Transverse colon (tissue), 4 donors: ENCODE measurements around the gene UTF1.

Source experiments
- POLR2A ChIP-seq: fragments of 450-650 bp; IDR thresholded peaks from one replicate; pipeline ENCODE4 v1.6.1; 2016; ENCODE audit warnings: antibody characterized with exemption, mild to moderate bottlenecking, moderate library complexity
- POLR2AphosphoS5 ChIP-seq, 3 donors: sonication (generic); formaldehyde crosslinking; IDR thresholded peaks; one replicate each; pipeline ENCODE4 v1.6.1; 2016; ENCODE audit warnings: antibody characterized with exemption in 3 of 3
- TF ChIP-seq, protein P1 (sequence below), 5 experiments: fragments of 200-600 bp in 3 of 5; fragments of 450-650 bp in 2 of 5; sonication (generic) in 3 of 5; IDR thresholded peaks; 1 replicate in 2 of 5; 2 replicates in 3 of 5; pipeline ENCODE4 v1.5.1; 2016 to 2017; ENCODE audit warnings: antibody characterized with exemption in 5 of 5, inconsistent platforms in 3 of 5, mild to moderate bottlenecking in 2 of 5, moderate library complexity in 1 of 5

DNA sequence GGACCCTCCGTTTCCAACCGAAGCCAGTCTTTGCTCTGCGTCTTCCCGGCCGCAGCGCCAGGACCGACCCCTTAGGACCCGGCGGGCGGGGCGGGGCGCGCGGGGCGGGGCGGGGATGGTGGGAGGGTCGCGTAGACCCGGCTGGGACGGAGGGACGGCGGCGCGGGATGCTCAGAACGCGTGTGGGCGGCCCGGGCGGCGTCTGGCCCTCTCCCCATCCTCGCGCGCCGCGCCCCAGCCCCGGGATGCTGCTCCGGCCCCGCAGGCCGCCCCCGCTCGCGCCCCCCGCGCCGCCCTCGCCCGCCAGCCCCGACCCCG, at the start of gene UTF1:
- TF ChIP-seq POLR2A: no peak
- TF ChIP-seq POLR2AphosphoS5 (IDR thresholded peaks at IDR 0.05): no peak
- TF ChIP-seq, protein P1, sequence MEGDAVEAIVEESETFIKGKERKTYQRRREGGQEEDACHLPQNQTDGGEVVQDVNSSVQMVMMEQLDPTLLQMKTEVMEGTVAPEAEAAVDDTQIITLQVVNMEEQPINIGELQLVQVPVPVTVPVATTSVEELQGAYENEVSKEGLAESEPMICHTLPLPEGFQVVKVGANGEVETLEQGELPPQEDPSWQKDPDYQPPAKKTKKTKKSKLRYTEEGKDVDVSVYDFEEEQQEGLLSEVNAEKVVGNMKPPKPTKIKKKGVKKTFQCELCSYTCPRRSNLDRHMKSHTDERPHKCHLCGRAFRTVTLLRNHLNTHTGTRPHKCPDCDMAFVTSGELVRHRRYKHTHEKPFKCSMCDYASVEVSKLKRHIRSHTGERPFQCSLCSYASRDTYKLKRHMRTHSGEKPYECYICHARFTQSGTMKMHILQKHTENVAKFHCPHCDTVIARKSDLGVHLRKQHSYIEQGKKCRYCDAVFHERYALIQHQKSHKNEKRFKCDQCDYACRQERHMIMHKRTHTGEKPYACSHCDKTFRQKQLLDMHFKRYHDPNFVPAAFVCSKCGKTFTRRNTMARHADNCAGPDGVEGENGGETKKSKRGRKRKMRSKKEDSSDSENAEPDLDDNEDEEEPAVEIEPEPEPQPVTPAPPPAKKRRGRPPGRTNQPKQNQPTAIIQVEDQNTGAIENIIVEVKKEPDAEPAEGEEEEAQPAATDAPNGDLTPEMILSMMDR (IDR thresholded peaks at IDR 0.05): no peak
